ENCODE data around the gene LMF1. TPM values are rescaled to one million over a fixed set of nuclear protein-coding genes. Genes with fewer than 3 reads are reported as not detected.

Gene LMF1
- total RNA-seq, 1 donor from 2014 or later = 21.4 TPM

- Mint-ChIP-seq H3K9me3 (peaks cover 6% of the 10 kb centered on the region), H3K36me3 (no peaks in the 10 kb centered on the region), H3K4me1 (ENCODE audit: unreplicated experiment) (no peaks in the 10 kb centered on the region), H3K27ac (no peak overlapping the region), H3K27me3 (no peaks in the 10 kb centered on the region), H3K4me3 (no peak overlapping the region)
- DNase-seq (ENCODE audit: extremely low spot score, unreplicated experiment) = no peak
- TF ChIP-seq CTCF (conservative IDR thresholded peaks at IDR 0.05) = no peak
Measured at GRCh38 chr16:845351-845745, 125.4 kb downstream of the LMF1 start.

GRCh38 chr16:844638-845350 is 126.0 kb downstream of the LMF1 start:
- Mint-ChIP-seq H3K36me3 (no peaks in the 10 kb centered on the region), H3K4me3 (no peak overlapping the region), H3K27me3 (no peaks in the 10 kb centered on the region), H3K9me3 (peaks cover under 1% of the 10 kb centered on the region), H3K27ac (no peak overlapping the region), H3K4me1 (ENCODE audit: unreplicated experiment) (no peaks in the 10 kb centered on the region)
- TF ChIP-seq CTCF (conservative IDR thresholded peaks at IDR 0.05) = no peak
- no peak for DNase-seq (ENCODE audit: extremely low spot score, unreplicated experiment)

- Mint-ChIP-seq H3K27ac (no peak overlapping the region), H3K4me1 (ENCODE audit: unreplicated experiment) (no peaks in the 10 kb centered on the region), H3K36me3 (no peaks in the 10 kb centered on the region), H3K9me3 (no peaks in the 10 kb centered on the region), H3K27me3 (no peaks in the 10 kb centered on the region), H3K4me3 (no peak overlapping the region)
- no peak for DNase-seq (ENCODE audit: extremely low spot score, unreplicated experiment)
- TF ChIP-seq CTCF (conservative IDR thresholded peaks at IDR 0.05) = no peak
Measured at GRCh38 chr16:843771-844170, 127.0 kb downstream of the LMF1 start.

- no peak for DNase-seq (ENCODE audit: extremely low spot score, unreplicated experiment)
Measured at GRCh38 chr16:842711-843560, 127.8 kb downstream of the LMF1 start.

GRCh38 chr16:842061-842476 is 128.7 kb downstream of the LMF1 start:
- H3K9me3 Mint-ChIP-seq = no peaks in the 10 kb centered on the region
- DNase-seq (ENCODE audit: extremely low spot score, unreplicated experiment) = no peak
- H3K27ac Mint-ChIP-seq = no peak overlapping the region
- no peaks in the 10 kb centered on the region for H3K4me1 Mint-ChIP-seq (ENCODE audit: unreplicated experiment)
- no peak overlapping the region for H3K4me3 Mint-ChIP-seq
- H3K27me3 Mint-ChIP-seq = no peaks in the 10 kb centered on the region
- no peaks in the 10 kb centered on the region for H3K36me3 Mint-ChIP-seq
- no peak for TF ChIP-seq CTCF (conservative IDR thresholded peaks at IDR 0.05)

More at GRCh38 chr16:842711-843560, 127.8 kb downstream of the LMF1 start:
- TF ChIP-seq CTCF (conservative IDR thresholded peaks at IDR 0.05) = no peak
- Mint-ChIP-seq H3K4me3 (no peak overlapping the region), H3K4me1 (ENCODE audit: unreplicated experiment) (no peaks in the 10 kb centered on the region), H3K9me3 (no peaks in the 10 kb centered on the region), H3K27ac (no peak overlapping the region), H3K27me3 (no peaks in the 10 kb centered on the region), H3K36me3 (no peaks in the 10 kb centered on the region)
